Measurements from ENCODE around the gene CEP95. TPM values are rescaled to one million over a fixed set of nuclear protein-coding genes. Genes with fewer than 3 reads are reported as not detected.

Gene CEP95
- total RNA-seq, 1 experiment from 2014 or later: 67.3 TPM

- Histone ChIP-seq H3T11ph (ENCODE audit: low read length) (no peak overlapping the region), H4K8ac (replicated peaks; ENCODE audit: insufficient read length, low read depth, low read length) (no peak overlapping the region), H3K18ac (ENCODE audit: insufficient read length, low read depth, low read length) (no peak overlapping the region), H2BK12ac (ENCODE audit: insufficient read length, low read depth, low read length) (no peak overlapping the region), H3K79me1 (ENCODE audit: insufficient read depth, low read depth, low read length, poor library complexity, severe bottlenecking) (no peaks in the 10 kb centered on the region), H4K5ac (ENCODE audit: insufficient read length, low read depth, low read length) (no peak overlapping the region), H3K23me2 (ENCODE audit: insufficient read length, low read depth, low read length, poor library complexity, severe bottlenecking) (no peaks in the 10 kb centered on the region), H3K56ac (ENCODE audit: insufficient read length, low read depth, low read length) (no peak overlapping the region), H2BK5ac (ENCODE audit: insufficient read length, low read length) (no peak overlapping the region), H3K4me1 (ENCODE audit: insufficient read depth, low read length) (no peaks in the 10 kb centered on the region), H3K14ac (ENCODE audit: insufficient read depth, low read length) (no peak overlapping the region), H3K4ac (ENCODE audit: low read depth, low read length) (no peak overlapping the region), H2AFZ (ENCODE audit: low read length) (no peak overlapping the region), H3K23ac (ENCODE audit: insufficient read length, low read depth, low read length) (no peak overlapping the region), H3K79me2 (ENCODE audit: insufficient read depth, low read length) (no peaks in the 10 kb centered on the region), H3K9me3 (ENCODE audit: control insufficient read depth, low read depth, low read length) (no peaks in the 10 kb centered on the region), H2BK20ac (ENCODE audit: low read depth, low read length, poor library complexity, severe bottlenecking) (no peak overlapping the region), H2AK5ac (ENCODE audit: insufficient read length, low read length) (no peak overlapping the region), H3K27me3 (ENCODE audit: insufficient read depth, low read length) (no peaks in the 10 kb centered on the region), H4K91ac (ENCODE audit: insufficient read length, low read depth, low read length) (no peak overlapping the region), H4K20me1 (ENCODE audit: control insufficient read depth, insufficient read depth, insufficient read length) (no peaks in the 10 kb centered on the region), H2BK120ac (ENCODE audit: low read depth, low read length, poor library complexity, severe bottlenecking) (no peak overlapping the region), H3K9ac (ENCODE audit: extremely low read depth, insufficient read length, low read length) (no peak overlapping the region), H2BK15ac (ENCODE audit: low read depth, low read length) (no peak overlapping the region), H3K27ac (ENCODE audit: insufficient read length, low read depth, low read length) (no peak overlapping the region), H3K4me2 (ENCODE audit: insufficient read depth, insufficient read length, low read length) (no peak overlapping the region)
- Mint-ChIP-seq H3K4me3 (no peak overlapping the region), H3K9me3 (no peaks in the 10 kb centered on the region), H3K36me3 (ENCODE audit: insufficient read depth in 1 of 3, low read depth in 3 of 3) (peaks cover 3 to 28% (median 11%) of the 10 kb centered on the region in 3 experiments; a peak in 5 of 7 replicates), H3K4me1 (peaks cover 14 to 18% of the 10 kb centered on the region in 2 experiments), H3K27me3 (ENCODE audit: low read depth) (no peaks in the 10 kb centered on the region), H3K27ac (no peak overlapping the region)
- no peak for TF ChIP-seq CTCF (conservative IDR thresholded peaks at IDR 0.05)
- DNase-seq: no peak
- no CpG with 5 or more reads among the region's 5 CpGs for WGBS (ENCODE audit: extremely low coverage, insufficient read length, low lambda C conversion rate)
Observed at GRCh38 chr17:64551461-64551860, 44.7 kb downstream of the CEP95 start.

All from H9 (cell line).